NCI-H1048 (cell line): Measurements from ENCODE around the gene AIMP1.
"Not testable (repeated sequence)": the region's sequence is repeated elsewhere in the genome, so short reads cannot be mapped to it uniquely, and the experiment has no call there.

ENCODE experiments used
- DNase-seq: peaks from one replicate; lab custom pipeline; 2025; lab: John Stamatoyannopoulos, UW

The AIMP1 gene

DNA sequence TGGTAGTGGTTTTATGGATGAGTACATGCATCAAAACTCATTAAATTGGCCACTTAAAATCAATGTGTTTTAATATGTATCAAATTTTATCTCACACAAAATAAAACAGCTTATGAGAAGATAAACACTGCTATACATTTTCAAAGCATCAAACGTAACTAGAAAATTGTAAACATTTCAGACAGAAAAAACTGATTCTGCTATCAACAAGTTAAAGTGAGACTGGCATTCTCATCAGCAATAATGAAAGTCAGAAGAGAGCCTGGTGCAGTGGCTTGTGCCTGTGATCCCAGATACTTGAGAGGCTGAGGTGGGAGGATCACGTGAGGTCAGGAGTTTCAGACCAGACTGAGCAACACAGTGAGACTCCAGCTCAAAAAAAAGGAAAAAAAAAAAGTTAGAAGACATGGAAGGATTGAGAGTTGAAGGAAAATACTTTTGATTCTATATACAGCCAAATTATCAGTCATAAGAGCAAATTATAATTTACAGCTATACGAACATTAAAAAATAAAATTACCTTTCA lies 3.3 kb upstream of the AIMP1 start:
- no peak for DNase-seq

GRCh38 chr4:106314960-106315359 lies 1.4 kb upstream of the AIMP1 start:
- no peak for DNase-seq

- no peak for DNase-seq
Observed at GRCh38 chr4:106315476-106315967, 828 bp upstream of the AIMP1 start.

- DNase-seq = no peak
Observed at GRCh38 chr4:106316773-106317409, 541 bp downstream of the AIMP1 start.

DNA sequence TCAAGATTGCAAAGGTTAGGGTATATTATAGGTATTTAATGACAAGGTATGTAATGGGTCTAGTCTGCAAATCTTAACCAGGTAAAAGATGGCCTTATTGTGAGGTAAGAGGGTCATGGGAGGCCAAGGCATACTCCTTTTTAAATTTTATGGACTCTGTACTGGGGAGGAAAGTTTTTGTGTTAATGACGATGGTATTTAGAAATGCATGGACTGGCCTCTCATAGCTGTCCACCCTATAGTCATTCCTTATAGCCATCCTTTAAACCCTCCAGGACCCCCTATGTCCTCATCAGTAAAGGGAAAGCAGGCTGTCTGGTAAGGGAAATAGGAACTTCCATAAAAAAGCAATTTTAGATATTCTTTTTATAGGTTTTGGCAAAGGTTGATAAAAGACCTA lies 1.5 kb downstream of the AIMP1 start:
- DNase-seq = no peak

DNA sequence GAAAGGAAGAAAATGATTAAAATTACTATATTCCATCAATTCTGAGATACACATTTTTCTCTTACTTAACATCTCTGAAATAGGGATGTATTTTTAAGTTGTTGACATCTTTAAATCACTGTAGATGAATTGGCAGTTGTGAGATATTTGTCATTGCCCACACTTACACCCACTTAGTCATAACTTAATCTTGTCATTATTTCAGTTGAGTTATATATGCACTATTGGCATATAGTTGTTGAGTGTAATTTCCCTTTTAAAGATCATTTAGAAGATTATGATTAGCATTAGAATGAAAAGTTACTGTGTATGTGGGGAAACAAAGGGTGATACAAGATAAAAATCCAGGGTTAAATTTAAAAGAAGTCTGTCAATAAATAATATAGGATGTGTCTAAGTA lies 2.2 kb downstream of the AIMP1 start:
- no peak for DNase-seq

DNA sequence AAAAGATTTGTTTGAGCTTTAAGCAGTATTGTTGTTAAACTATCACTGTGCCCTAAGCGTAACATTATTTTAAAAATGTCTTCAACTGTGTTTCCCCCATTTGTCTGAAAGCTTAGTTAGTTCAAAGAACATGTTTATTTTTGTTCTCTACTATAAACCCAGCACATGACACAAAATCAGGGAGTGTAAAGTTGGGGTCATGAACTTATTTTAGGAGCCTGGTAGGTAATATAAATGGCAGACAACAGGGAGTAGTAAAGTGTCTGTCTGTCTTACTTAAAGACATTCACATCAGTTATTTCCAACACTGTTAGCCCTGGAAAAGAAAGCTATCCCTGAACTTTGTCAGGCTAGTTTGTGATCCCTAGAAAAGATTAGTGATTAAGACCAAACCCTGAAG lies 3.9 kb downstream of the AIMP1 start:
- DNase-seq = no peak

DNA sequence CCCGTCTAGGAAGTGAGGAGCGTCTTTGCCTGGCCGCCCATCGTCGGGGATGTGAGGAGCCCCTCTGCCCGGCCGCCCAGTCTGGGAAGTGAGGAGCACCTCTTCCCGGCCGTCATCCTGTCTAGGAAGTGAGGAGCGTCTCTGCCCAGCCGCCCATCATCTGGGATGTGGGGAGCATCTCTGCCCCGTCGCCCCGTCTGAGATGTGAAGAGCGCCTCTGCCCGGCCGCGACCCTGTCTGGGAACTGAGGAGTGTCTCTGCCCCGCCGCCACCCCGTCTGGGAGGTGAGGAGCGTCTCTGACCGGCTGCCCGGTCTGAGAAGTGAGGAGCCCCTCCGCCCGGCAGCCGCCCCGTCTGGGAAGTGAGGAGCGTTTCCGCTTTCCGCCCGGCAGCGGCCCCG lies 4.8 kb downstream of the AIMP1 start:
- not testable (repeated sequence) for DNase-seq

- DNase-seq = not testable (repeated sequence)
Observed at GRCh38 chr4:106321814-106322213, 5.5 kb downstream of the AIMP1 start.

DNA sequence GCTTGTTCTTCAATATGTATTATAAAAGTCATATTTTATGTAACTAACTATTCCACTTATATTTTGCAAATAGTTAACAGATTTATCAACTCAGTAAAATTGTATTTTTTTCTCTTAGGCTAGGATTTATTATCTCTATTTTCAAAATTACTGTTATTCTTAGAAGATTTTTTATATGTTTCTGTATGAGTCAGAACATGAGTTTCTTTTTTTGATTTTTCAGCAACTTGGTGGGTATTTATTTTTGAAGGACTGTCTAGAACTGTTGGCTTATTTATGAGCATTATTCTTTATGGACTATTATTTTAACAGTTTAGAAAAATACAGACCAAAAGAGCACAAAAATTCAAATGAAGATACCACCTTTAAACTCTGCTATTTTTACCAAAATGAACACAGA lies 6.8 kb downstream of the AIMP1 start:
- no peak for DNase-seq

DNA sequence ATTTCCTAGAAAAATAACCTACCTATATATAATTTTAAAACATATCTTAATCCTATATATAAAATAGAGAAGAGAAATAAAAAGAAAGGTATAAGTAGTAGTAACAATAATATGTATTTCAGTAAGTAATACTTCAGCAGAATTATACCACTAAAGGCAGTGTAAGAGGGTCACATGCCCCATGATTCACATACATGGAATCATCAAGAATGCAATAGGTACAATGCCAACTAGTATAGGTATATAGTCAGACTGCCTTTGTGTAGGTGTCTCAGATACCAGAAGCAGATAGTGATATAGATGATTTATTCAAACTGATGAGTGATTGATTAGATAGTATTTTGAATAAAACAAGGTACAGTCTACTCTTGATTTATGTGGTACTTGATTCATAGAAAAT lies 9.4 kb downstream of the AIMP1 start:
- no peak for DNase-seq

- no peak for DNase-seq
Observed at GRCh38 chr4:106329041-106329618, 12.8 kb downstream of the AIMP1 start.

DNA sequence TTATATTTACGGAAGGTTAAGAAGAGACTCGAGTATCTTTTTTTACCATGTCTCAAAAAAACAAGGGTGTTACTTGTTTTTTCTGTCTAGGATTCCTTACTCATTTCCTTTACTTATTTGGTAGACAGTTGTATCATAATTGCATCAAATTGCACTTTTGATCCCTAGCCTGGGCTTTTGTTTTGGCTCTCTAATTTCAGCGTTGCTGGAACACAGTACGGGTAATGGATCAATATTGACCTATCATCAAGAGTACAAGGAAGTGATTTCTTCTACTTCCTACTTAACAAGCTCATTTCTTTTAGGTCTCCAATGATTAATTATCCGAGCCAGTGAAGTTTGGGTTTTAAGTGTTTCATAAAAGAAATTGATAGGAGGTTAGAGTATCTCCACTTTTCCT lies 16.8 kb downstream of the AIMP1 start:
- DNase-seq = no peak

GRCh38 chr4:106334741-106335470 lies 18.6 kb downstream of the AIMP1 start:
- no peak for DNase-seq

- DNase-seq = no peak
Observed at GRCh38 chr4:106336618-106337017, 20.3 kb downstream of the AIMP1 start.

DNA sequence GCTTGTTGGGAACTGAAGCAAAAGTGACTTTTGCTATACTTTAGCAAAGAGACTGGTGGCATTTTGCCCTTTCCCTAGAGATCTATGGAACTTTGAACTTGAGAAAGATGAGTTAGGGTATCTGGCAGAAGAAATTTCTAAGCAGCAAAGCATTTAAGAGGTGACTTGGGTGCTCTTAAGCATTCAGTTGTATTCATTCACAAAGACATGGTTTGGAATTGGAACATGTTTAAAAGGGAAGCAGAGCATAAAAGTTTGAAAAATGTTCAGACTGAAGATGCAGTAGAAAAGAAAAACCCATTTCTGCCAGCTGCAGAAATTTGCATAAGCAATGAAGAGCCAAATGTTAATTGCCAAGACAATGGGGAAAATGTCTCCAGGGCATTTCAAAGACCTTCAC lies 21.6 kb downstream of the AIMP1 start:
- DNase-seq = no peak

DNA sequence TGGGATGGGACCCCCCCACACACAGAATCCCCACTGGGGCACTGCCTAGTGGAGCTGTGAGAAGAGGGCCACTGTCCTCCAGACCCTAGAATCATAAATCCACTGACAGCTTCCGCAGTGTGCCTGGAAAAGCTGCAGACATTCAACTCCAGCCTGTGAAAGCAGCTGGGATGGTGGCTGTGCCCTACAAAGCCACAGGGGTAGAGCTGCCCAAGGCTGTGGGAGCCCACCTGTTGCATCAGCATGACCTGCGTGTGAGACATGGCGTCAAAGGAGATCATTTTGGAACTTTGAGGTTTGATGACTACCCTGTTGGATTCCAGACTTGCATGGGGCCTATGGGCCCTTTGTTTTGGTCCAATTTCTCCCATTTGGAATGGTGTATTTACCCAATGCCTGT lies 22.3 kb downstream of the AIMP1 start:
- no peak for DNase-seq

- DNase-seq = no peak
Observed at GRCh38 chr4:106339431-106339830, 23.1 kb downstream of the AIMP1 start.

- DNase-seq = no peak
Observed at GRCh38 chr4:106340774-106341173, 24.4 kb downstream of the AIMP1 start.

DNA sequence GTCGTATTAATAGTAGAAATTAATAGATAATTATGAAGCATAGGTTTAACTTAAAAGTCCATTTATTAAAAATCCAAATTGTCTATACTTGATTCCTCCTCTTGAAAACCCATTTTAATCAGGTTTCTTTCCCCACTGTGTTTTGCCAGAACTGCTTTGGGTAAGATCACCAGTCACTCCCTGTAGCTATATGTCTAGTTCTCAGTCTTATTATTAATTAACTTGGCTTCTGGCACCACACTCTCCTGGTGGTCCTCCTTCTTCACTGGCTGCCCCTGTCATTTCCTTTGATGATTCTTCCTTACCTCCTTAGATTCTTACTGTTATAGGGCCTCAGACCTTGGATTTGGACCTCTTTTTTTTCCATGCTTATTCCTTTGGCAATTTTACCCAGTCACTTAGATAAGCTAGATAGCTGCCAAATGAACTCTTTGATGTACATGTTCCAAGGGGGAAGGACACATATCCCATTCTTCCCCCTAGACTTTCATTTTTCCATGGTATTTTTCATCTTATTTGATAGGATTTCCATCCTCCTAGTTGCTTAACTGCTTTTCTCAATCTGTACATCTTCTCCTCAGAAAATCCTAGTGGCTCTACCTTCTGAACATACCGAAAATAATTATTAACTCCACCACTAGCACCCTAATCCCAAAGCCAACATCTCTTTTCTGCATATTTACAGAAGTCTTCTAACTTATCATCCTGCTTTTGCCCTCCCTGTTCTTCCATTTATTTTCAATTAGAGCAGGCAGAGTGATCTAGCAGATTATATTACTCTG lies 27.7 kb downstream of the AIMP1 start:
- no peak for DNase-seq

GRCh38 chr4:106344647-106344970 lies 28.3 kb downstream of the AIMP1 start:
- no peak for DNase-seq

DNA sequence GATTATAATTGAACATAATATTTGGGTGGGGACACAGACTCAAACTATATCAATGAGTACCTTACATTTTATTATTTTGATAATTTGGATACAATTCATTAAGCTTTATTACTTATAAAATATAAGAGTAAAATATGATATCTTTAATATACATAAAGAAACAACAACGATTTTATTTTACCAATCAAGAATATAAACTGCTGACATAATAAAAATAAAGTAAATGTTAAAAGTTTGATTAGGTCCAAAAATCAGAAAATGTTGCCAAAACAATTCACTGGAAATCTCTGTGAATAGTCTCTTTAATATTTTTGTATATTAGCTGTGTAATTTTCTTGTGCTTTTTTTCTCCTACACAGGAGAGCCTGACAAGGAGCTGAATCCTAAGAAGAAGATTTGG lies 30.8 kb downstream of the AIMP1 start:
- no peak for DNase-seq

GRCh38 chr4:106351016-106351415 lies 34.7 kb downstream of the AIMP1 start:
- DNase-seq = no peak
